A549 (cell line): ENCODE results near the gene AFDN.

Experiments used
- CTCF ChIP-seq: fragments of >200 bp; sonication (Bioruptor Twin); formaldehyde crosslinking; IDR thresholded peaks from 3 replicates; pipeline ENCODE4 v1.5.1; 2016
- HMGXB4 ChIP-seq: fragments of 250-450 bp; sonication (Bioruptor Pico); IDR thresholded peaks from 2 replicates; pipeline ENCODE4 v1.5.0; 2021; ENCODE audit warnings: mild to moderate bottlenecking, moderate library complexity, borderline replicate concordance
- SREBF2 ChIP-seq: fragments of 450-650 bp; IDR thresholded peaks from 2 replicates; pipeline ENCODE4 v1.6.1; 2014; ENCODE audit warnings: mild to moderate bottlenecking, moderate library complexity

GRCh38 chr6:167917551-167918154, 90.9 kb downstream of the AFDN start:
- no peak for TF ChIP-seq CTCF
- TF ChIP-seq SREBF2: no peak
- TF ChIP-seq HMGXB4: no peak
